OCI-LY3 (cell line): Measurements from ENCODE around the gene SOX5.

Experiments used
- H2AFZ ChIP-seq: fragments of 200-600, 300-600 bp; shearing (Covaris generic); 2 replicates; pipeline ENCODE4 v1.6.0; 2014; ENCODE audit warnings: antibody characterized with exemption, low read depth, low read length
- H3K27ac ChIP-seq: fragments of 200-600, 300-600 bp; sonication (generic); 2 replicates; pipeline ENCODE4 v1.5.1; 2014; ENCODE audit warnings: mild to moderate bottlenecking, low read length, moderate library complexity, mixed read lengths
- H3K27me3 ChIP-seq: fragments of 200-600, 300-600 bp; sonication (generic); 2 replicates; pipeline ENCODE4 v1.6.1; 2014; ENCODE audit warnings: low read depth, low read length, mixed read lengths
- H3K36me3 ChIP-seq: fragments of 200-600, 300-600 bp; sonication (generic); replicated peaks from 2 replicates; pipeline ENCODE3; 2014; ENCODE audit warnings: low read depth, low read length, mixed read lengths
- H3K4me1 ChIP-seq: fragments of 300-600, 200-600 bp; sonication (generic); 2 replicates; pipeline ENCODE4 v1.6.1; 2014; ENCODE audit warnings: low read length, mixed read lengths
- H3K4me2 ChIP-seq: fragments of 200-600, 300-600 bp; sonication (generic); 2 replicates; pipeline ENCODE4 v1.6.1; 2014; ENCODE audit warnings: low read length, mixed read lengths
- H3K4me3 ChIP-seq: fragments of 300-600, 200-600 bp; sonication (generic); 2 replicates; pipeline ENCODE4 v1.5.1; 2014; ENCODE audit warnings: antibody characterized with exemption, mild to moderate bottlenecking, low read length, moderate library complexity
- H3K79me2 ChIP-seq: fragments of 300-600, 200-600 bp; shearing (Covaris generic); 2 replicates; pipeline ENCODE4 v1.6.1; 2014; ENCODE audit warnings: mild to moderate bottlenecking, low read length, mixed read lengths
- H3K9ac ChIP-seq: fragments of 300-600, 200-600 bp; shearing (Covaris generic); 2 replicates; pipeline ENCODE4 v1.6.0; 2014; ENCODE audit warnings: mild to moderate bottlenecking, low read length, moderate library complexity
- H3K9me3 ChIP-seq: fragments of 200-600, 300-600 bp; shearing (Covaris generic); 2 replicates; pipeline ENCODE4 v1.6.1; 2014; ENCODE audit warnings: low read length, mixed read lengths; ENCODE audit not compliant: insufficient read depth
- H4K20me1 ChIP-seq: fragments of 200-600, 300-600 bp; sonication (generic); 2 replicates; pipeline ENCODE4 v1.6.1; 2016; ENCODE audit warnings: low read length, mixed read lengths; ENCODE audit not compliant: insufficient read depth
- EZH2phosphoT487 ChIP-seq: fragments of 200-600 bp; shearing (Covaris generic); IDR thresholded peaks from 2 replicates; pipeline ENCODE4 v1.6.1; 2018; ENCODE audit warnings: antibody characterized with exemption, mixed run types, low read depth
- TF ChIP-seq, protein P1 (sequence below): fragments of 200-600, 300-600 bp; sonication (generic); IDR thresholded peaks from 2 replicates; pipeline ENCODE4 v1.5.1; 2014; ENCODE audit warnings: antibody characterized with exemption, low read length, low read depth

Gene SOX5

DNA sequence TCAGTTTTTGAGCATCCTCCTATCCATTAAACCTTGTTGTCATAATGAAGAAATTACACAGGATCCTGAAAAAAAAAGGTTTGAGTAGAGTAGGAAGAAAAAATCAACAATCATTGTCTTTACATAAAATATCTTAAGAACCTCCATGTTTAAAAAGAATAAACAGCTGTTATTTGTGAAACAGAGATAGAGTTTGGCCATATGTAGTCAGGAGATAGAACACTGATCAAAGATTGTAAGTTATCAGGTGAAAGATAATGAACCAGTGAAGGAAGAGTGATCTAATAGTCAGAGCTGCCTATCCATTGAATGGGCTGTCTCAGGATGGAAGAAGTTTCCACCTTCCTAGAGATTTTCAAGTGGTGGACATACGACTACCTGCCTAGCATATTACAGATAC lies 397.1 kb downstream of the SOX5 start:
- Histone ChIP-seq H3K4me3 (no peak overlapping the region), H3K36me3 (peaks cover 17% of the 10 kb centered on the region), H3K27ac (no peak overlapping the region), H3K9me3 (no peaks in the 10 kb centered on the region), H3K4me2 (no peak overlapping the region), H2AFZ (no peak overlapping the region), H4K20me1 (peaks cover 4% of the 10 kb centered on the region; the same call in 1 of the 2 replicates), H3K27me3 (no peaks in the 10 kb centered on the region), H3K9ac (no peak overlapping the region), H3K4me1 (peaks cover 6% of the 10 kb centered on the region), H3K79me2 (no peaks in the 10 kb centered on the region)
- no peak for TF ChIP-seq EZH2phosphoT487
- TF ChIP-seq, protein P1, sequence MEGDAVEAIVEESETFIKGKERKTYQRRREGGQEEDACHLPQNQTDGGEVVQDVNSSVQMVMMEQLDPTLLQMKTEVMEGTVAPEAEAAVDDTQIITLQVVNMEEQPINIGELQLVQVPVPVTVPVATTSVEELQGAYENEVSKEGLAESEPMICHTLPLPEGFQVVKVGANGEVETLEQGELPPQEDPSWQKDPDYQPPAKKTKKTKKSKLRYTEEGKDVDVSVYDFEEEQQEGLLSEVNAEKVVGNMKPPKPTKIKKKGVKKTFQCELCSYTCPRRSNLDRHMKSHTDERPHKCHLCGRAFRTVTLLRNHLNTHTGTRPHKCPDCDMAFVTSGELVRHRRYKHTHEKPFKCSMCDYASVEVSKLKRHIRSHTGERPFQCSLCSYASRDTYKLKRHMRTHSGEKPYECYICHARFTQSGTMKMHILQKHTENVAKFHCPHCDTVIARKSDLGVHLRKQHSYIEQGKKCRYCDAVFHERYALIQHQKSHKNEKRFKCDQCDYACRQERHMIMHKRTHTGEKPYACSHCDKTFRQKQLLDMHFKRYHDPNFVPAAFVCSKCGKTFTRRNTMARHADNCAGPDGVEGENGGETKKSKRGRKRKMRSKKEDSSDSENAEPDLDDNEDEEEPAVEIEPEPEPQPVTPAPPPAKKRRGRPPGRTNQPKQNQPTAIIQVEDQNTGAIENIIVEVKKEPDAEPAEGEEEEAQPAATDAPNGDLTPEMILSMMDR = no peak

DNA sequence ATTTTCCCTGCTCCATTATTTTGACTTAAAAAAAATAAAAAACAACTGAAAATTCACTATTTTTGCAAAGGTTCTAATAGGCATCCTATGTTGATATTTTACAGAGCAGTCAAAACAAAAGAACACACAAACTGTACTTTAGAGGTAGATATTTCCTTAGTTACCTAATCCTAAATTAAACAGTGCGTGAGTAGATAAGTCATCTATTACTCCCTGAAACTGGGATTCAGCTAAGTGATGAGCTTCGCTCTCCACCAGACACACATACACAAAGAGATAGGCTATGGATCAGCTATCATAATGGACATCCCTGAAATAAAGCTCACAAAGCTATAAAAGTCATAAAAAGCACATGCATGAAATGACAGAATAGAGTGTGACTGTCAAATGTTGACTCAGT lies 398.7 kb downstream of the SOX5 start:
- Histone ChIP-seq H3K4me2 (no peak overlapping the region), H3K4me1 (no peaks in the 10 kb centered on the region), H3K79me2 (no peaks in the 10 kb centered on the region), H3K27ac (no peak overlapping the region), H3K36me3 (peaks cover 22% of the 10 kb centered on the region), H3K27me3 (no peaks in the 10 kb centered on the region), H3K9me3 (no peaks in the 10 kb centered on the region), H3K4me3 (no peak overlapping the region), H2AFZ (no peak overlapping the region), H4K20me1 (peaks cover 4% of the 10 kb centered on the region; the same call in 1 of the 2 replicates), H3K9ac (no peak overlapping the region)
- TF ChIP-seq, protein P1 = no peak
- TF ChIP-seq EZH2phosphoT487 = no peak

DNA sequence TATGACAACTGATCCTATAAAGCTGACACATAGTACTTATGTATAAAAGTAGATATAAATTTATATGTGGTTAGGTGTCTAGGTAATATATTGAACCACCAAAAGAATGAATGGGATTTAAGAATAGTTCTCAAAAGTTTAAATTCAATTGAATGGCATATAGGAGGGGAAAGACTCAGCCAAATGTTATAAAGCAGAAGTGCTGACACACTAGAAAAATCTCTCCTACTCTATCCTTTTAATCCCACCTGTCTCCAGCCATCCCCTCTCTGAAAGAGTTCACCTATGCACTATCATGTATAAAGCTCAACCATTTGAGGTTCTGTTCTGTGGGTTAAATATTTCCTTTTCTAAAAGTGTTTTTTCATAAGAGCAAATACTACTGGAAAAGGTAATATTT lies 400.7 kb downstream of the SOX5 start:
- no peaks in the 10 kb centered on the region for H4K20me1 ChIP-seq
- H3K4me1 ChIP-seq = no peaks in the 10 kb centered on the region
- H3K27me3 ChIP-seq = no peaks in the 10 kb centered on the region
- no peak overlapping the region for H3K27ac ChIP-seq
- no peaks in the 10 kb centered on the region for H3K9me3 ChIP-seq
- no peaks in the 10 kb centered on the region for H3K79me2 ChIP-seq
- H3K4me2 ChIP-seq = no peak overlapping the region
- no peak overlapping the region for H3K4me3 ChIP-seq
- no peak for TF ChIP-seq EZH2phosphoT487
- TF ChIP-seq, protein P1 = no peak
- no peak overlapping the region for H2AFZ ChIP-seq
- H3K9ac ChIP-seq = no peak overlapping the region
- H3K36me3 ChIP-seq = peaks cover 36% of the 10 kb centered on the region

DNA sequence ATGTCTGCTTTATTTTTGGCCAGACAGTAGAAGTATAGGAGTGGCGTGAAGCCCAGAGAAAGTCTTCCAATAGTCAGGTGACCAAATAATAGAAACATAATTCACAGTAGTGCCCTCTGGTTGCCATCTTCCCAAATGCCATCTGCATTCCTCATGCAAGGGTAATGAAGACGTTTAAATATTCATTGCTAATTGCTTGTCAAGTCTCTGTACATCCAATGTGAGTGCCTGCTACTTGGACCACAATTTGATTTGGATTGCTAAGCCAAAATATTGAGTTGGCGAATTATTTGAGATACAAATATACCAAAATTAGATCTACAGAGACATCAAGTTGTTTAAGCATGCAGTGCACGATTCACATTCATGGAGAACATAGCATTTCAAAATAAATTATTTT lies 402.7 kb downstream of the SOX5 start:
- Histone ChIP-seq H4K20me1 (no peaks in the 10 kb centered on the region), H3K4me3 (no peak overlapping the region), H3K9me3 (no peaks in the 10 kb centered on the region), H3K4me1 (no peaks in the 10 kb centered on the region), H3K36me3 (peaks cover 47% of the 10 kb centered on the region), H3K79me2 (no peaks in the 10 kb centered on the region), H3K27ac (no peak overlapping the region), H3K27me3 (no peaks in the 10 kb centered on the region), H3K4me2 (no peak overlapping the region), H3K9ac (no peak overlapping the region), H2AFZ (no peak overlapping the region)
- TF ChIP-seq, protein P1 = no peak
- TF ChIP-seq EZH2phosphoT487 = no peak
